AG09309 (cell line): ENCODE results near the gene NHERF2.
A peak's percentile ranks its signal among the peaks of the same experiment; 100 is the strongest.

Experiments used
- DNase-seq: peaks from one replicate; pipeline ENCODE4 v3.0.0-alpha.2; 2010; ENCODE audit warnings: low read depth
- H3K4me3 ChIP-seq: 2 replicates; pipeline ENCODE4 v1.5.1; 2011; ENCODE audit warnings: mild to moderate bottlenecking, low read depth, low read length, moderate library complexity; ENCODE audit not compliant: control insufficient read depth
- CTCF ChIP-seq: IDR thresholded peaks from 2 replicates; pipeline ENCODE4 v1.5.1; 2011; ENCODE audit warnings: mild to moderate bottlenecking, low read depth, low read length, inconsistent platforms; ENCODE audit not compliant: insufficient read depth, control insufficient read depth; ENCODE audit errors: missing control alignments

Gene NHERF2

GRCh38 chr16:2044541-2044940, 17.8 kb downstream of the NHERF2 start:
- no peak for DNase-seq
- H3K4me3 ChIP-seq, result no peak overlapping the region

GRCh38 chr16:2045965-2046892, 19.5 kb downstream of the NHERF2 start:
- no peak for DNase-seq
- no peak for TF ChIP-seq CTCF
- no peak overlapping the region for H3K4me3 ChIP-seq

More at GRCh38 chr16:2044541-2044940, 17.8 kb downstream of the NHERF2 start:
- TF ChIP-seq CTCF, result no peak

GRCh38 chr16:2046893-2047329, 20.2 kb downstream of the NHERF2 start:
- H3K4me3 ChIP-seq, result peak overlapping the region; percentile 74
- no peak for TF ChIP-seq CTCF
- DNase-seq, result no peak

- peak; percentile 78 for DNase-seq
- H3K4me3 ChIP-seq, result peak within 1 kb of the TSS; percentile 74
- peak; percentile 26 for TF ChIP-seq CTCF
These were observed 20.8 kb downstream of the NHERF2 start, which contains the start of the genes NTHL1 and TSC2 for GRCh38 chr16:2047330-2048115. Gene NTHL1, minus strand, starts transcription at chr16:2047834. Its CDS starts 11 bp downstream, at chr16:2047823. Gene TSC2, plus strand, starts transcription at chr16:2047985. Its CDS starts 631 bp downstream, at chr16:2048616.

- peak overlapping the region; percentile 74 for H3K4me3 ChIP-seq
- no peak for TF ChIP-seq CTCF
- DNase-seq, result no peak
These were observed 21.4 kb downstream of the NHERF2 start for GRCh38 chr16:2048116-2048543.

GRCh38 chr16:2053211-2053610, 26.5 kb downstream of the NHERF2 start:
- no peak overlapping the region for H3K4me3 ChIP-seq
- no peak for DNase-seq
- TF ChIP-seq CTCF, result no peak
